CD4-positive, alpha-beta T cell (primary cell): ENCODE measurements around the gene PCCA. TPM values are rescaled to one million over a fixed set of nuclear protein-coding genes. Genes with fewer than 3 reads are reported as not detected.

ENCODE experiments used
- ATAC-seq: fragments of 200-7000 bp; cut with Tn5 transposase; one replicate; pipeline ENCODE4 v1.10.0; 2022; ENCODE audit warnings: mild to moderate bottlenecking; ENCODE audit not compliant: poor library complexity
- CTCF ChIA-PET: fragments of 350-600 bp; sonication (Branson Sonifier 250); formaldehyde crosslinking; loops from one replicate; lab custom pipeline; 2021; ENCODE audit warnings: antibody characterized with exemption, inconsistent platforms; lab: Charles Lee
- POLR2A ChIA-PET: fragments of 350-600 bp; sonication (Branson Sonifier 250); formaldehyde crosslinking; loops from one replicate; lab custom pipeline; 2021; ENCODE audit warnings: antibody characterized with exemption, inconsistent platforms; lab: Charles Lee
- DNase-seq, 14 experiments: peaks; one replicate each; pipeline ENCODE4 v3.0.0-alpha.2; 2013 to 2020; ENCODE audit warnings: mixed read lengths in 2 of 14
- H3K27ac ChIP-seq, 2 donors: one replicate each; pipeline versions ENCODE4 v1.5.1 to v1.7.0; 2013; ENCODE audit warnings: low read length in 2 of 2, low read depth in 1 of 2, mild to moderate bottlenecking in 1 of 2
- H3K27me3 ChIP-seq, 2 experiments: 1 replicate in 1 of 2; 2 replicates in 1 of 2; pipeline versions ENCODE4 v1.6.1 to v1.7.0; 2013; ENCODE audit warnings: low read length in 2 of 2, control low read depth in 1 of 2, mild to moderate bottlenecking in 1 of 2, moderate library complexity in 1 of 2; ENCODE audit not compliant: insufficient read depth in 2 of 2, control insufficient read depth in 1 of 2
- H3K36me3 ChIP-seq: one replicate; pipeline ENCODE4 v1.6.1; 2013; ENCODE audit warnings: low read length, control low read depth; ENCODE audit not compliant: insufficient read depth
- H3K4me1 ChIP-seq: one replicate; pipeline ENCODE4 v1.6.1; 2013; ENCODE audit warnings: low read length, control low read depth; ENCODE audit not compliant: insufficient read depth
- H3K4me3 ChIP-seq: one replicate; pipeline ENCODE4 v1.5.1; 2013; ENCODE audit warnings: mild to moderate bottlenecking, low read length, moderate library complexity
- H3K9me3 ChIP-seq, 2 experiments: 1 replicate in 1 of 2; 2 replicates in 1 of 2; pipeline versions ENCODE4 v1.6.1 to v1.7.0; 2013; ENCODE audit warnings: low read length in 2 of 2, mild to moderate bottlenecking in 2 of 2, control low read depth in 1 of 2, moderate library complexity in 1 of 2; ENCODE audit not compliant: control insufficient read depth in 1 of 2, insufficient read depth in 1 of 2
- H3K27ac Mint-ChIP-seq: one replicate; pipeline ENCODE4 v1.8.0; 2020; ENCODE audit warnings: mixed read lengths
- H3K27me3 Mint-ChIP-seq: one replicate; pipeline ENCODE4 v1.8.0; 2021; ENCODE audit warnings: mixed read lengths
- H3K36me3 Mint-ChIP-seq: one replicate; pipeline ENCODE4 v1.8.0; 2021; ENCODE audit warnings: low read depth, mixed read lengths
- H3K4me1 Mint-ChIP-seq: one replicate; pipeline ENCODE4 v1.8.0; 2021; ENCODE audit warnings: low read depth, mixed read lengths
- H3K4me3 Mint-ChIP-seq: one replicate; pipeline ENCODE4 v1.8.0; 2020; ENCODE audit warnings: mild to moderate bottlenecking, mixed read lengths
- H3K9me3 Mint-ChIP-seq: one replicate; pipeline ENCODE4 v1.8.0; 2020; ENCODE audit warnings: mixed read lengths
- CTCF ChIP-seq: fragments of 200-600 bp; IDR thresholded peaks from one replicate; pipeline ENCODE4 v1.8.0; 2022; ENCODE audit warnings: antibody characterized with exemption, mild to moderate bottlenecking
- intact Hi-C, 2 experiments: fragments of 100-400 bp; cut with DNase I in 1 of 2; cut with micrococcal nuclease in 1 of 2; formaldehyde crosslinking; loops; one replicate each; pipeline versions ENCODE4 v1.15.1 to v1.9.0; 2023 to 2025; cut with DNase I, micrococcal nuclease
- total RNA-seq, 174 experiments: library from RNA in 2 of 174; stranded (reverse) in 2 of 174; gene quantifications; one replicate each; pipeline ENCODE4 v1.2.3 and lab custom pipeline; 2021 to 2026

Gene PCCA
- total RNA-seq, 2 experiments from 2014 or later, result 4.7 to 5.2 TPM

GRCh38 chr13:100403675-100404074 lies 314.8 kb downstream of the PCCA start:
- no peak for DNase-seq
- Mint-ChIP-seq H3K36me3 (peaks cover 77% of the 10 kb centered on the region), H3K4me3 (no peak overlapping the region), H3K27ac (no peak overlapping the region), H3K27me3 (no peaks in the 10 kb centered on the region), H3K9me3 (peaks cover 20% of the 10 kb centered on the region), H3K4me1 (no peaks in the 10 kb centered on the region)
- ATAC-seq, result no peak
- Histone ChIP-seq H3K9me3 (peaks cover 20 to 35% of the 10 kb centered on the region in 2 experiments), H3K36me3 (no peaks in the 10 kb centered on the region), H3K27ac (no peak overlapping the region), H3K27me3 (no peaks in the 10 kb centered on the region), H3K4me1 (no peaks in the 10 kb centered on the region), H3K4me3 (no peak overlapping the region)
- TF ChIP-seq CTCF, result no peak
- intact Hi-C loops, result no loop called here
- CTCF ChIA-PET, result no interaction called here
- POLR2A ChIA-PET, result no interaction called here

- Histone ChIP-seq H3K4me1 (no peaks in the 10 kb centered on the region), H3K27me3 (no peaks in the 10 kb centered on the region), H3K36me3 (no peaks in the 10 kb centered on the region), H3K9me3 (peaks cover 44 to 54% of the 10 kb centered on the region in 2 experiments), H3K4me3 (no peak overlapping the region), H3K27ac (no peak overlapping the region)
- no peak for DNase-seq
- ATAC-seq, result no peak
- no peaks in the 10 kb centered on the region for H3K4me1 Mint-ChIP-seq
- ChIA-PET POLR2A (no interaction called here), CTCF (no interaction called here)
- peaks cover 59% of the 10 kb centered on the region for H3K36me3 Mint-ChIP-seq
- no peak overlapping the region for H3K27ac Mint-ChIP-seq
- H3K27me3 Mint-ChIP-seq, result no peaks in the 10 kb centered on the region
- no peak for TF ChIP-seq CTCF
- peaks cover 22% of the 10 kb centered on the region for H3K9me3 Mint-ChIP-seq
- H3K4me3 Mint-ChIP-seq, result no peak overlapping the region
- intact Hi-C loops, result no loop called here
These were observed 320.2 kb downstream of the PCCA start for GRCh38 chr13:100409132-100409531.

- Mint-ChIP-seq H3K4me3 (no peak overlapping the region), H3K36me3 (peaks cover 23% of the 10 kb centered on the region), H3K9me3 (no peaks in the 10 kb centered on the region), H3K27ac (no peak overlapping the region), H3K4me1 (no peaks in the 10 kb centered on the region), H3K27me3 (no peaks in the 10 kb centered on the region)
- no peak overlapping the region for H3K4me3 ChIP-seq
- H3K9me3 ChIP-seq, result peaks cover 0 to 2% of the 10 kb centered on the region in 2 experiments
- H3K4me1 ChIP-seq, result no peaks in the 10 kb centered on the region
- H3K27ac ChIP-seq, result no peak overlapping the region
- DNase-seq (peak in 2 of 14 experiments; percentile 37 to 41), ATAC-seq (no peak)
- H3K36me3 ChIP-seq, result no peaks in the 10 kb centered on the region
- ChIA-PET CTCF (no interaction called here), POLR2A (no interaction called here)
- intact Hi-C loops, result no loop called here
- no peaks in the 10 kb centered on the region for H3K27me3 ChIP-seq
- TF ChIP-seq CTCF, result no peak
These were observed 334.5 kb downstream of the PCCA start for GRCh38 chr13:100423375-100423774.
